Brain microvascular endothelial cell (primary cell): Measurements from ENCODE around the gene PADI3.

Source experiments
- DNase-seq: peaks from one replicate; pipeline ENCODE4 v3.0.0-alpha.2; 2020
- H3K27ac ChIP-seq: fragments of 250-450 bp; sonication (Bioruptor Pico); 2 replicates; pipeline ENCODE4 v1.5.1; 2020; ENCODE audit warnings: mild to moderate bottlenecking, moderate library complexity
- H3K27me3 ChIP-seq: fragments of 250-450 bp; sonication (Bioruptor Pico); replicated peaks from 2 replicates; pipeline ENCODE4 v1.5.1; 2020; ENCODE audit warnings: mild to moderate bottlenecking
- H3K36me3 ChIP-seq: fragments of 250-450 bp; sonication (Bioruptor Pico); replicated peaks from 2 replicates; pipeline ENCODE4 v1.5.1; 2020; ENCODE audit warnings: mild to moderate bottlenecking
- H3K4me3 ChIP-seq: 2 replicates; pipeline ENCODE4 v1.5.1; 2011; ENCODE audit warnings: low read depth, mild to moderate bottlenecking, control low read depth, low read length, moderate library complexity
- in situ Hi-C: cut with HindIII; loops from 2 replicates; pipeline ENCODE4 v1.10.0; 2017; ENCODE audit warnings: low sequenced_read_pairs, low pct_ligation_motif_present
- TF ChIP-seq, protein P1 (sequence below): IDR thresholded peaks from 2 replicates; pipeline ENCODE4 v1.5.1; 2011; ENCODE audit warnings: low read depth, mild to moderate bottlenecking, moderate library complexity, low read length, control low read depth, inconsistent platforms; ENCODE audit errors: missing control alignments

PADI3 gene

DNA sequence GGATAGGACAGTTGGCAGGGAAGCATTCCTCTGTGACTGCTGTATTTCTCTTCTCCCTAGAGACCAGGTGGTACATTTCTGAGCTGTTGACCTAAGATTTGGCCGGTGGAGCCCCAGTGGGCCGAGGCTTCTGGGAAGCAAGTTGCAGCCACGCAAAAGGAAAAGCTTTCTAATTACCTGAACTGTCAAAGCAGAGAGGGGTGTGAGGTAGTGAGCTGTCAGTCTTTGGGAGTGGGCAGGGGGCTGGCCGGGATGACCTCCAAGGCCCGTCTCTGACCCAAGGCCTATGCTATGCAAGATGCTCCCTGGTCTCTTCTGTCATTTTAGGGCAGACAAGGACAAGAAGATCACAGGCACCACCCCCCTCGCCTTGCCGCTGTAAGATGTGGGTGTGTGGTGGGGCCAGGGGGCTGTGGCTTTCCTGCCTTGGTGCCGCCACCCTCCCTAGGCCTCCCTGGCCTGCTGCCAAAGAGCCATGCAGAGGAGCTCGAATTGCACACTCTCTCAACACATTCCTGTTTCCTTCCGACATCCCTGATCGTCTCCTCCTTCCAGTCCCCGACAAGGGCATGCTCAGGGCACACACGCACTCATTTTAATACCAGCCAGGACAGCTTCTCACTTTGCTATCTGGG is 36.3 kb upstream of the PADI3 start:
- DNase-seq: peak; percentile 65
- in situ Hi-C loops: no loop called here
- TF ChIP-seq, protein P1, sequence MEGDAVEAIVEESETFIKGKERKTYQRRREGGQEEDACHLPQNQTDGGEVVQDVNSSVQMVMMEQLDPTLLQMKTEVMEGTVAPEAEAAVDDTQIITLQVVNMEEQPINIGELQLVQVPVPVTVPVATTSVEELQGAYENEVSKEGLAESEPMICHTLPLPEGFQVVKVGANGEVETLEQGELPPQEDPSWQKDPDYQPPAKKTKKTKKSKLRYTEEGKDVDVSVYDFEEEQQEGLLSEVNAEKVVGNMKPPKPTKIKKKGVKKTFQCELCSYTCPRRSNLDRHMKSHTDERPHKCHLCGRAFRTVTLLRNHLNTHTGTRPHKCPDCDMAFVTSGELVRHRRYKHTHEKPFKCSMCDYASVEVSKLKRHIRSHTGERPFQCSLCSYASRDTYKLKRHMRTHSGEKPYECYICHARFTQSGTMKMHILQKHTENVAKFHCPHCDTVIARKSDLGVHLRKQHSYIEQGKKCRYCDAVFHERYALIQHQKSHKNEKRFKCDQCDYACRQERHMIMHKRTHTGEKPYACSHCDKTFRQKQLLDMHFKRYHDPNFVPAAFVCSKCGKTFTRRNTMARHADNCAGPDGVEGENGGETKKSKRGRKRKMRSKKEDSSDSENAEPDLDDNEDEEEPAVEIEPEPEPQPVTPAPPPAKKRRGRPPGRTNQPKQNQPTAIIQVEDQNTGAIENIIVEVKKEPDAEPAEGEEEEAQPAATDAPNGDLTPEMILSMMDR: no peak
- Histone ChIP-seq H3K4me3 (no peak overlapping the region), H3K27me3 (no peaks in the 10 kb centered on the region), H3K27ac (no peak overlapping the region), H3K36me3 (no peaks in the 10 kb centered on the region)

DNA sequence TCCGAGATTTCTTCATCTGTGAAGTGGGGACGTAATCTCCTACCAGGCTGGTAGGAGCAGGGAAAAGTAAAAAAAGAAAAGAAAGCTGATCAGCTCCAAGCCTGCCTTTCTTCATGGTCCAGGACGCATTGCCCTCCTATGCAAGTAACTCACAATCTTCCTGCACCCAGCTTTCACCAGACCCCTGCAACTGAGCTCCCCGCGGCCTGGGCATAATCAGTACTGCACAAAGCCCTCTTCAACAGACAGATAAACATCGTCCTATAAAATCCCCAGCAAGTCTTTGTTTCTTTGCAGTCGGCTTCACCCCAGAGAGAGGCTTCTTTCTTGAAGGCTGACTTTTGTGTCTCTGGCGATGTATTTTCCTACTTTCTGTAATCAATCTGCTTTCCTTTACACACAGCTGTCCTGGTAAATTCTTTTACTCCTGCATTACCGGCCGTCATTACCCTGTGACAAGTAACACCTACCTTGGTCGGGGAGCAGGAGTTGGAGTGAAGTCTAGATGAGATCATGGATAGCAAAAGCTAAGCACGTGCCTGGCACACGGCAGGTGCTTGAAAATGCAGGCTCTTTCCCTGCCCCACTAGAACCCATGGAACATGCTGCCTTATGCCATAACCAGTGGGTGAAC is 35.6 kb upstream of the PADI3 start:
- H3K27ac ChIP-seq: no peak overlapping the region
- no peaks in the 10 kb centered on the region for H3K27me3 ChIP-seq
- no peak overlapping the region for H3K4me3 ChIP-seq
- DNase-seq: no peak
- in situ Hi-C loops: no loop called here
- TF ChIP-seq, protein P1: no peak
- H3K36me3 ChIP-seq: no peaks in the 10 kb centered on the region

DNA sequence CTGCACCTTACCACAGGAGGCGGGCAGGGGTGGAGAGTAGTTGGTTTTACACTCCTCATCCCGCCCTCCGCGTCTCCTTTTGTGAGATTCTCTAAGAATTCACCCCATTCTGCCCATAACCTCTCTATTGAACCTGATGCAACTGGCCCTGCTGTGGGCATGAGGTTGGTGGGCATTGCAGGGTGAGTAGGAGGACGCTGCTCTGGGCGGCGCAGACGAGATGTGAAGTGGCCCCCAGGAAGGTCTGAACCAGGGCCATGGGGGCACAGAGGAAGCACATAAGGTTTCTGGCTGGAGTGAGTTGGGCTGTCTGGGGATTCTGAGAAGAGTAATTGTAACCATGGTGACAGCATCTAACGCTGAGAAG is 35.1 kb upstream of the PADI3 start:
- Histone ChIP-seq H3K27ac (no peak overlapping the region), H3K36me3 (no peaks in the 10 kb centered on the region), H3K27me3 (no peaks in the 10 kb centered on the region), H3K4me3 (no peak overlapping the region)
- in situ Hi-C loops: no loop called here
- TF ChIP-seq, protein P1: no peak
- no peak for DNase-seq

DNA sequence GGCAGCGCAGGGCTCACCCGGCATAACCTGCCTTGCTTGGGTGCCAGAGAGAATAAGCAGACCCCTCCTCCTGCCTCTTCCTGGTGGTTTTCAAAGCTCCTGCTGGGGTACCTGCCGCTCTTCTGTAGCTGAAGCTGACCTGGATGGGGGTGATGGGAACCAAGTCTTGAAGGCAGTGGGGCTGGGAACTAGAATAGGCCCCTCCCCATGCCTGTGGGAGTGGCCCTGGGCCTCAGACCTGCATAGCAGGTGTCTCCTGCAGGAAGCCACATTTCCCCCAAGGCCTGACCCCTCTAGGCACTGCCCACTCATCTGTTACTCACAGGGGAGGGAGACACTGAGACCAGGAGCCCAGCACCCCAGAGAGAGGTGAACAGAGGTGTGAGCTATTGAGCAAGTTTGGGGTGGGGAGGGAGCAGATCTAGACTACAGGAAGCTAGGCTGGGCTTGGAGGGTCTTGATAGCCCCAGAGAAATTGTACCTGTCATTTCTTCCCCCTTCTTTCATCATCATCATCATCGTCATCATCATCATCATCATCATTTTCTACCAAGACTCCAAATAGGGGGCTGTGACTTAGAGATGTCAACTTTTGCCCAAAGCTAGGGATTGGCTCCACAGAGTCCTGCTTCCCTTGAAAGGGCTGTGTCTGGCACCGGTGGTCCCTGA is 33.9 kb upstream of the PADI3 start:
- DNase-seq: no peak
- in situ Hi-C loops: no loop called here
- no peaks in the 10 kb centered on the region for H3K36me3 ChIP-seq
- H3K27me3 ChIP-seq: no peaks in the 10 kb centered on the region
- no peak overlapping the region for H3K27ac ChIP-seq
- no peak overlapping the region for H3K4me3 ChIP-seq
- TF ChIP-seq, protein P1: no peak

DNA sequence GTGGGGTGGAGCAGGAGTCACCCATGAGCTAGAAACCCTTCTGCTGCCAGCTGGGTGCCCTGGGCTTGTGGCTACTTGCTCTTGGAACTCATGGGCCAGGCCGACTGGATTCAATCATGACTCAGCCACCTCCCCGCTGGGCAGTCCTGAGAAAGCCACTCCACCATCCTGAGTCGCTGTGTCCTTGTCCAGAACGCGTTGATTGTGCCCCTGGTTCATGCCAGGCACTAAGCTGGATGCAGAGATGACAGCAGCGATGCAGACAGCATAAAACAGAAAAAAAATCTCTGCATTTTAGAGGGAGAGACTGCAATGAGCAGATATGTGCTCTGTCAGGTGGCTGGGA is 33.4 kb upstream of the PADI3 start:
- Histone ChIP-seq H3K27me3 (no peaks in the 10 kb centered on the region), H3K4me3 (no peak overlapping the region), H3K36me3 (no peaks in the 10 kb centered on the region), H3K27ac (no peak overlapping the region)
- peak; percentile 29 for DNase-seq
- TF ChIP-seq, protein P1: no peak
- in situ Hi-C loops: no loop called here
